HepG2 (cell line): Measurements from ENCODE around the gene DSTYK. TPM values are rescaled to one million over a fixed set of nuclear protein-coding genes. Genes with fewer than 3 reads are reported as not detected.

Experiments used
- HMGA1 ChIP-seq: sonication (generic); formaldehyde crosslinking; conservative IDR thresholded peaks from 2 replicates; pipeline ENCODE4 v1.4.0; 2020; ENCODE audit warnings: missing genetic modification reagents
- HNF1A ChIP-seq, 2 experiments: sonication (generic) in 1 of 2; formaldehyde crosslinking in 1 of 2; IDR thresholded peaks; 2 replicates each; pipeline versions ENCODE4 v1.4.0 to v1.6.1; 2016 to 2020; ENCODE audit warnings: borderline replicate concordance in 1 of 2, low read depth in 1 of 2, mild to moderate bottlenecking in 1 of 2, missing genetic modification reagents in 1 of 2
- MAFK ChIP-seq, 2 experiments: IDR thresholded peaks in 1 of 2; conservative IDR thresholded peaks in 1 of 2; 2 replicates each; pipeline ENCODE4 v1.6.1; 2011; ENCODE audit warnings: improper control_type of control experiment in 2 of 2, low read length in 2 of 2
- PREB ChIP-seq: sonication (generic); formaldehyde crosslinking; IDR thresholded peaks from 2 replicates; pipeline ENCODE4 v1.4.0; 2020; ENCODE audit warnings: missing genetic modification reagents
- ZNF318 ChIP-seq: sonication (generic); formaldehyde crosslinking; IDR thresholded peaks from 2 replicates; pipeline ENCODE4 v1.4.0; 2020; ENCODE audit warnings: mild to moderate bottlenecking, missing genetic modification reagents
- ZNF652 ChIP-seq: IDR thresholded peaks from 2 replicates; pipeline ENCODE4 v1.6.1; 2016; ENCODE audit warnings: low read depth, borderline replicate concordance
- ZNF83 ChIP-seq: sonication (generic); formaldehyde crosslinking; IDR thresholded peaks from 2 replicates; pipeline ENCODE4 v1.4.0; 2020; ENCODE audit warnings: missing genetic modification reagents, mild to moderate bottlenecking, borderline replicate concordance
- ZSCAN5A ChIP-seq: sonication (generic); formaldehyde crosslinking; IDR thresholded peaks from 2 replicates; pipeline ENCODE4 v1.8.0; 2022; ENCODE audit warnings: mild to moderate bottlenecking, missing genetic modification reagents, borderline replicate concordance
- polyA plus RNA-seq, 8 experiments: library from polyadenylated mRNA; depleted of rRNA in 3 of 8; stranded (reverse) in 7 of 8; unstranded in 1 of 8; fragments of >200 nt; fragmentation: Illumina TruSeq in 4 of 8; extraction: Trizol in 4 of 8; gene quantifications; 2 replicates each; pipeline versions ENCODE4 v1.2.1 to v1.2.3, GENCODE V29; 2011 to 2016; ENCODE audit warnings: low read depth in 4 of 8, missing spikeins in 1 of 8, mixed read lengths in 1 of 8; ENCODE audit not compliant: insufficient read depth in 1 of 8
- total RNA-seq, 5 experiments: library from RNA; depleted of rRNA; stranded (reverse); fragments of >200 nt; fragmentation: Illumina TruSeq; extraction: Trizol; gene quantifications; 2 replicates each; pipeline ENCODE4 v1.2.3, GENCODE V29; 2016; ENCODE audit warnings: low read depth in 1 of 5

The DSTYK gene
- total and polyA plus RNA-seq, 2 of the 13 experiments (the other 11 are each of a cell fraction or from before 2014, with no cell fraction given): 2.6 to 4.8 TPM

GRCh38 chr1:205121660-205122488 lies 89.6 kb downstream of the DSTYK start, which contains the start of gene RBBP5 (continued):
- TF ChIP-seq HNF1A (IDR thresholded peaks at IDR 0.05; ENCODE audit: low read depth) (peak; percentile 65), HNF1A (CRISPR knock-in tag; IDR thresholded peaks at IDR 0.05; ENCODE audit: borderline replicate concordance) (peak; percentile 39; the same call in 1 of the 2 replicates), HMGA1 (CRISPR knock-in tag) (no peak), ZNF83 (CRISPR knock-in tag) (0 out of 2 replicates have a peak, but pooled peaks have one; percentile 42), PREB (CRISPR knock-in tag) (no peak), ZNF318 (CRISPR knock-in tag) (no peak), ZNF652 (CRISPR knock-in tag) (peak; percentile 22; the same call in 1 of the 2 replicates), MAFK (conservative IDR thresholded peaks at IDR 0.05 in 1 of 2, IDR thresholded peaks at IDR 0.05 in 1 of 2; ENCODE audit: low read length in 2 of 2) (no peak), ZSCAN5A (CRISPR knock-in tag) (no peak)
